NCI-H774 (cell line): ENCODE data around the gene UBA1.
A peak's percentile ranks its signal among the peaks of the same experiment; 100 is the strongest.

Experiments
- DNase-seq: peaks from one replicate; lab custom pipeline; 2025; lab: John Stamatoyannopoulos, UW

The UBA1 gene

GRCh38 chrX:47189906-47190305 lies 3.7 kb upstream of the UBA1 start:
- no peak for DNase-seq

GRCh38 chrX:47190445-47191269 lies 3.0 kb upstream of the UBA1 start:
- DNase-seq = peak; percentile 79

- DNase-seq = peak; percentile 1
These were observed 2.3 kb upstream of the UBA1 start for GRCh38 chrX:47191331-47191730.

DNA sequence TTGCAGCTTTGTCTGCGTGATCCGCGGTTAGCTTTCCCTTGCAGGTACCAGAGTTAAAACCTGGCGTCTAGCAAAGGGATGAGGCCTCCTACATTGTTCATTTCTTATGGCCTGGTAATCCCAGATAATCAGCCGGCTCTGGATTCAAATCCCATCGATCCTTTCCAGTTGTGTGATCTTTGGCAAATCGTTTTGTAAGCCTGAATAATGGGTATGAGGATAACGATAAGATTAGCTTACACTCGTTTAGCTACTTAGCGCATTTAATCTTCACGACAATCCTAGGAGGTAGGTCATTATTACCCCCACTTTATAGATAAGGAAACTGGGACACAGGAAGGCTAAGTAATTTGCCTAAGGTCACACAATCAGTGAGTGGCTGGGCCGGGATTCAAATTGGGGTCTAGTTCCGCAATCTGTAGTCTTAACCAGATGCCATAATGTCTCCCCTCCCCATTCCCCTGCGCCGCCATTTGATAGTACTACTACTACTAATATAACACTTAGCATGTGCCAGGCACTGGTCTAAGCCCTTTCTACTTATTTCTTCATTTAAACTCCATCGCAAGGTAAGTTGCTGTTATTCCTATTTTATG lies 1.7 kb upstream of the UBA1 start:
- no peak for DNase-seq

GRCh38 chrX:47194194-47194787 lies 662 bp downstream of the UBA1 start:
- no peak for DNase-seq

GRCh38 chrX:47196098-47196497 lies 2.5 kb downstream of the UBA1 start:
- DNase-seq = no peak

DNA sequence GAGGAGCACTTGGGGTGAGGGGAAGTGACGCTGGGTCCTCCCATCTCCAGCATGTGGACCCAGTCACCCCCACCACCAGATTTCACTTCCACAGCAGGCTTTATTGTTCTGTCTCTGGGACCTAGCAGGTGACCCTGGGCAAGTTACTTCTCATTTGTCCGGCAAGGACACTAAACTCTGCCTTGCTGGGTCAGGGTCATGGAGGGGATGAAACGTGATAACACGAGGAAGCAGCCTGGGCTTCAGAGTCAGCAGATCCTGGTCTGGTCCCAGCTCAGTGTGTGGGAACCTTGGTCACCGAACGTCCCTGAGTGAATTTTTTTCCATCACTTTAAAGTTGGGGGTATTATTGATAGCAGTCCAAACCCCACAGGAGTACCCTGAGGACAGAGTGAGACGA lies 3.9 kb downstream of the UBA1 start:
- DNase-seq = no peak

- no peak for DNase-seq
These were observed 4.5 kb downstream of the UBA1 start for GRCh38 chrX:47198026-47198686.

- no peak for DNase-seq
These were observed 5.1 kb downstream of the UBA1 start for GRCh38 chrX:47198687-47199080.

DNA sequence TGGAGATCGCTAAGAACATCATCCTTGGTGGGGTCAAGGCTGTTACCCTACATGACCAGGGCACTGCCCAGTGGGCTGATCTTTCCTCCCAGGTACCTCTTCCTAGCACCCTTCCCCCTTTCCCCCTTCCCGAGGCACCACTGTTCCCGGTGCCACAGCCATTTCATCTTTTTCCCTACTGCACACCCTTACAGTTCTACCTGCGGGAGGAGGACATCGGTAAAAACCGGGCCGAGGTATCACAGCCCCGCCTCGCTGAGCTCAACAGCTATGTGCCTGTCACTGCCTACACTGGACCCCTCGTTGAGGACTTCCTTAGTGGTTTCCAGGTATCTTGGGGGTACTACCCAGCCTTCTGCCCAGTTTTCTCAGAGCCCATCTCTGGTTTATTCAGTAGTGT lies 5.7 kb downstream of the UBA1 start:
- DNase-seq = no peak

DNA sequence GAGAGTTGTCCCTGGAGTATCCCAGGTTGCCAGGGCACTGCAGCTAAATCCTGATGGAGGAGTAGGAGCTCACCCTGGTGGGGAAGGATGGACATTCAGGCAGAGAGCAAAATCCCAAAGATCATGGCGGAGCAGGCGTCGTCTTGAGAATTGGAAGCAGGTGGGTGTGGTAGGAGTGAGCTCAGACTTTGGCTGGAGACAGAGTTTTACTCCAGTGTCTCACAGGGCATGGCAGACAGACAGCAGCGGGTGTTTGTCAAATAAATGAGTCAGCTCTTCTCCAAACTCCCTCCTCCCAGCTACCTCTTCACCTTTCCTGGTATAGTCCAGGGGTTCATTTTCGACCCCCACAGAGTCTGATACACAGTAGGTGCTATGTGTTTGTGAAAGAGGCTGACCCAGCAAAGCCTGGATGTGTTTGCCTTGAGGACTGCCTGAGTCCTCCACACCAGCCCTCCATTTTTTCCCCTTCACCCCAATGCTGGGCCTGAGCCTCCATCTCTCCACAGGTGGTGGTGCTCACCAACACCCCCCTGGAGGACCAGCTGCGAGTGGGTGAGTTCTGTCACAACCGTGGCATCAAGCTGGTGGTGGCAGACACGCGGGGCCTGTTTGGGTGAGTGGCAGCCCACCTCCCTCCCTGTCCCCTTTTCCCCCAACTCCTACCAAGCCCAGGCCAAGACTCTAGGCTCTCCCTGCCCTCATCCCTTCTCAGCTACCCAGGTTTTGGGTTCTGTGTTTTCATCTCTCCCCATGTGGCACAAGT lies 6.9 kb downstream of the UBA1 start:
- no peak for DNase-seq

DNA sequence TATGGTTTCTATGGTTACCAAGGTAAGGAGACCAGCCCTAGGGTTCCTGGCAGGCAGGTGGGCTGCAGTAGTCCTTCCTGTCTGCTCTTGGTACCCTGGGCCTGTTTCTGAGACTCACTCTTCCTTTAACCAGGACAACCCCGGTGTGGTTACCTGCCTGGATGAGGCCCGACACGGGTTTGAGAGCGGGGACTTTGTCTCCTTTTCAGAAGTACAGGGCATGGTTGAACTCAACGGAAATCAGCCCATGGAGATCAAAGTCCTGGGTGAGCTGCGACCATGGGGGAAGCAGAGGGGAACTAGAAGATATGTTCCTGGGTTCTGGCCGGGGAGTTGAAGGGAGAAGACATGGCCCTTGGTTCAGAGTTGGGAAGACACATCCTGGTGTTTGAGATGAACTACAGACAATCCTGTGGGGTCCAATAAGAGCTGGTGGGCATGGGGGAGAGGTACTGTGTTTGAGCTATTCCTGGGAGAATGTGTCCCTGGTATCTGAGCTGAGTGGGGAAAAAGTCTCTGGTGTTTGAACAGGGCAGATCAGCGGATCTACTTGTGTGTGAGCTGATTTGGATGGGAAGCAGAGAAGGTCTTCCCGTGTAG lies 7.8 kb downstream of the UBA1 start:
- DNase-seq = no peak

- no peak for DNase-seq
These were observed 8.7 kb downstream of the UBA1 start for GRCh38 chrX:47202316-47202715.

GRCh38 chrX:47202877-47203276 lies 9.2 kb downstream of the UBA1 start:
- no peak for DNase-seq

GRCh38 chrX:47204970-47205369 lies 11.3 kb downstream of the UBA1 start:
- no peak for DNase-seq

GRCh38 chrX:47206316-47206715 lies 12.7 kb downstream of the UBA1 start:
- DNase-seq = no peak

GRCh38 chrX:47208108-47208507 lies 14.5 kb downstream of the UBA1 start:
- no peak for DNase-seq

GRCh38 chrX:47209508-47210238 lies 16.0 kb downstream of the UBA1 start:
- no peak for DNase-seq

GRCh38 chrX:47210661-47211425 lies 17.2 kb downstream of the UBA1 start:
- no peak for DNase-seq
